ENCODE results near the gene POLR1H.

POLR1H gene

DNA sequence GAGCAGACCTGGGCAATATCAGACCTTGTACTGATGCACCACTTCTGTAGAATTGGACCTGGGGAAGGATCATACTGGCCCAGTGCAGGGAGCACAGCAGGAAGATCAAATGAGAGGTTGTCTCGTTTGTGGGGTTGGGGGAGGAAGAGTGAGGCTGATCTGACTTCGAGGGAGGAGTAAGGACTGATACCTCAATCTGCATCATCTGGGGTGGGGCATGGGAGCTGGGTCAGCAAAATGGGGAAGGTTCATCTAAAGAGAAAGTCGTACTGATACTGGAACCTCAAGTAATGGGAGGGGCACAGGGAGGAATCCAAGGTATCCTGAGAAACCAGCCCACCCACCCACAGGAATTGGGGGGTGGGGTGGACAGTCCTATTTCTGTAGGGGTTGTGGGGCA, 10.8 kb downstream of the POLR1H start:
- no peak for TF ChIP-seq TAF1 (IDR thresholded peaks at IDR 0.05; ENCODE audit: borderline replicate concordance, insufficient read depth, low read length)
- no peak for TF ChIP-seq SIN3A (IDR thresholded peaks at IDR 0.05; ENCODE audit: borderline replicate concordance, insufficient read depth, low read length)
- TF ChIP-seq, protein P1, sequence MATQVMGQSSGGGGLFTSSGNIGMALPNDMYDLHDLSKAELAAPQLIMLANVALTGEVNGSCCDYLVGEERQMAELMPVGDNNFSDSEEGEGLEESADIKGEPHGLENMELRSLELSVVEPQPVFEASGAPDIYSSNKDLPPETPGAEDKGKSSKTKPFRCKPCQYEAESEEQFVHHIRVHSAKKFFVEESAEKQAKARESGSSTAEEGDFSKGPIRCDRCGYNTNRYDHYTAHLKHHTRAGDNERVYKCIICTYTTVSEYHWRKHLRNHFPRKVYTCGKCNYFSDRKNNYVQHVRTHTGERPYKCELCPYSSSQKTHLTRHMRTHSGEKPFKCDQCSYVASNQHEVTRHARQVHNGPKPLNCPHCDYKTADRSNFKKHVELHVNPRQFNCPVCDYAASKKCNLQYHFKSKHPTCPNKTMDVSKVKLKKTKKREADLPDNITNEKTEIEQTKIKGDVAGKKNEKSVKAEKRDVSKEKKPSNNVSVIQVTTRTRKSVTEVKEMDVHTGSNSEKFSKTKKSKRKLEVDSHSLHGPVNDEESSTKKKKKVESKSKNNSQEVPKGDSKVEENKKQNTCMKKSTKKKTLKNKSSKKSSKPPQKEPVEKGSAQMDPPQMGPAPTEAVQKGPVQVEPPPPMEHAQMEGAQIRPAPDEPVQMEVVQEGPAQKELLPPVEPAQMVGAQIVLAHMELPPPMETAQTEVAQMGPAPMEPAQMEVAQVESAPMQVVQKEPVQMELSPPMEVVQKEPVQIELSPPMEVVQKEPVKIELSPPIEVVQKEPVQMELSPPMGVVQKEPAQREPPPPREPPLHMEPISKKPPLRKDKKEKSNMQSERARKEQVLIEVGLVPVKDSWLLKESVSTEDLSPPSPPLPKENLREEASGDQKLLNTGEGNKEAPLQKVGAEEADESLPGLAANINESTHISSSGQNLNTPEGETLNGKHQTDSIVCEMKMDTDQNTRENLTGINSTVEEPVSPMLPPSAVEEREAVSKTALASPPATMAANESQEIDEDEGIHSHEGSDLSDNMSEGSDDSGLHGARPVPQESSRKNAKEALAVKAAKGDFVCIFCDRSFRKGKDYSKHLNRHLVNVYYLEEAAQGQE (IDR thresholded peaks at IDR 0.05; ENCODE audit: insufficient read depth in 1 of 2, low read depth in 2 of 2, low read length in 2 of 2) = no peak
- no peak for TF ChIP-seq POLR2AphosphoS5 (IDR thresholded peaks at IDR 0.05; ENCODE audit: low read depth, low read length)
- no peak for TF ChIP-seq FOXP2 (optimal IDR thresholded peaks at IDR 0.05; ENCODE audit: borderline replicate concordance, extremely low read depth, extremely low read length, insufficient read depth)

DNA sequence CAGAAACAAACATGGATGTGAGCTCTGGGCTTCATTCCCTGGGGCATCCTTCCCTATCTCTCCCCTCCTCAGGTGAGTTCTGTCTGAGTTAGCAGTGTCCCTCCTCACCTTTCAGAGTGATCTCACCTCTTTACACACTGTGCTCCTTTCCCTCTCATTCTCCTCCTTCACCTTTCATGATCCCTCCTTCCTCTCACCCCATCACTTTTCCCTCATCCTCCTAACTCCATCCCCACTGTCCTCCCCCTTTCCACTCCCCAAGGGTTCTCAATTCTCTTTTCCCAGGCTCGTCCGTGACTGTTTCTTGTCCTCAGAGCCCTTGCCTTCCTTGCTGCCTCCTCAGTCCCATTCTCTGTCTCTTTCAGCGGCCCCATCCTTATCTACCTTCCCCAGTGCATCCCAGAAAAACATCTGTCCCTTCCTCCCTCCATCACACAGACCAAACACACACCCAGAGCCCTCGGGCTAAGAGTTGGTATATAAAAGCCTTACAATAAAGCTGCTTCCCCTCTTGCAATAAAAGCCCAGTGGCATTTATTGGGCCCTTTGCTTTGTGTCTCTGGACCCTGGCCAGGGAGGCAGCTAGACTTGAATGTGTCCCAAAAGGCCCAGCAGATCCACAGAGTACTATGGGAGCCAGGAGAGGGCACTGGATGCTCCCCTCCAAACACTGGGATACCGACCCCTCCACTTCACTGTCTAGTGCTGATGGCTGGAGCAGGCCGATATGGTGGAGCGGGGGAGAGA, 12.6 kb downstream of the POLR1H start:
- TF ChIP-seq POLR2AphosphoS5 (IDR thresholded peaks at IDR 0.05; ENCODE audit: low read depth, low read length) (no peak), TAF1 (IDR thresholded peaks at IDR 0.05; ENCODE audit: borderline replicate concordance, insufficient read depth, low read length) (no peak), FOXP2 (optimal IDR thresholded peaks at IDR 0.05; ENCODE audit: borderline replicate concordance, extremely low read depth, extremely low read length, insufficient read depth) (no peak), SIN3A (IDR thresholded peaks at IDR 0.05; ENCODE audit: borderline replicate concordance, insufficient read depth, low read length) (no peak)
- TF ChIP-seq, protein P1 (IDR thresholded peaks at IDR 0.05; ENCODE audit: insufficient read depth in 1 of 2, low read depth in 2 of 2, low read length in 2 of 2) = no peak

DNA sequence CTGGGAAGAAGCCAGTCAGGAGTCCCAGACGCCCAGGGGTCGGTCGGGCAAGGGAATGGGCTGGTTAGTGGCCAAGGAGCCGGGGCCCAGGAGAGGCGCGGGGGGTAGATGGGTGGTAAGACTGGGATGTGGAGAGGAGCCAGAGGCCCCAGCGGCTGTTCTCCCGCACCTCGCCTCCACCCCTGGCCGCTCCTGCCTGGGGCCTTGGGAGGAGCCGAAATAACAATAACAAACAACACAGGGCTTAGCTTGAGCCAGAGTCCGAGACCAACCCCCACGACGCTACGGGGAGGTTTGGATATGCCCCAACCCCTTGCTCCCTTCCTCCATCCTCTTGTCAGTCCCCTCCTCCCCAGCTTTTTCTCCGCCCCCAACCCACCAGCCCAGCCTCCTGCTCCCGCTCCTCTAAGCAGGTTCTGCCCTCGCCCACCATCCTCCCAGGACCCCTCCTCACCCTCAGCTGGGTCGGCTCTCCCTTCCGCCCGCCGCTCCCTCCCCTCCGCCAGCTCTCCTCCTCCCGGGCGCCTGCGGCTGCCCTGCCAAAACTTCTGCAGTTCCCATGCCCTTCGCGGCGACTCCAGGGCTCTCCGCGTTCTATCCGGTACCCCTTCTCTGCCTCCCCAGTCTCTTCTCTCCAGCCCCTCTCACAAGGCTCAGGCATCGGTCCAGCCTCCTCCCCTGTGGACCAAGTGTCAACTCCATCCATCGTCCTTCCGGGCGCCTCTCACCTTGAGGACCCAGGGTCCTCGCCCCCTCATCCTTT, 13.4 kb downstream of the POLR1H start:
- TF ChIP-seq, protein P1 (IDR thresholded peaks at IDR 0.05; ENCODE audit: insufficient read depth in 1 of 2, low read depth in 2 of 2, low read length in 2 of 2) = no peak
- TF ChIP-seq POLR2AphosphoS5 (IDR thresholded peaks at IDR 0.05; ENCODE audit: low read depth, low read length) (no peak), FOXP2 (optimal IDR thresholded peaks at IDR 0.05; ENCODE audit: borderline replicate concordance, extremely low read depth, extremely low read length, insufficient read depth) (no peak), TAF1 (IDR thresholded peaks at IDR 0.05; ENCODE audit: borderline replicate concordance, insufficient read depth, low read length) (no peak), SIN3A (IDR thresholded peaks at IDR 0.05; ENCODE audit: borderline replicate concordance, insufficient read depth, low read length) (no peak)

DNA sequence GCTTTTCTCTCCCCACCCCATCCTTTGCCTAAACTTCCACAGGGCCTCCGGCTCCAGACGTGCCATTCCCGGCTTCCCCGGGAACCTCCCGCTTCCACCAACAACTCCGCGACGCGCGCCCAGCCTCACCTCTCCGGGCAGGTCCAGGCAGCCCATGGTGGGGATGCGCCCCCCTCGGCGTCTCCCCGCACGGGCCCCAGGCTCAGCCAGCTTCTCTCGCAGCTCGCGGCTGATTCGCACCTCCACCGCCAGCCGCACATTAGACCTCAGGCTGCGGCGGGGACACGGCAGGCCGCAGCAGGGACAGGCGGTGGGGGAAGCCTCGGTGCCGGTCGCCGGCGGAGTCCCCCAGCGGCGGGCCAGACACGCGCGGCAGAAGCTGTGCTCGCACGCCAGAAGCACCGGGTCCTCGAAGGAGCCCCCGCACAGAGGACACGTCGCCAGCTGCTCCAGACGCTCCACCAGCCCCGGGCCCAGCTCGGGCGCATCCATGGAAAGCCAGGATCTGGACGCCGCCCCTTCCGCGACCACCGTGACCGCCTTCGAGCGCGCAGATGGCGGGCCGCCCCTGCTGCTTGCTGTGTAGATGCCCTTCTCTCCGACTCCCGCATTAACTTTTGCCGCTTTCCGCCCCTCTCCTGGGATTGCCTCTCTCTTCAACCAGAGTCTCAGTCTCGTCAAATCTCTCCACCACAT, 14.2 kb downstream of the POLR1H start, which contains the start of gene RNF39:
Gene RNF39, minus strand, starts transcription at position 676 of the 696 bp plus-strand sequence. Its CDS starts 184 bp downstream, at position 492.
- no peak for TF ChIP-seq TAF1 (IDR thresholded peaks at IDR 0.05; ENCODE audit: borderline replicate concordance, insufficient read depth, low read length)
- TF ChIP-seq, protein P1 (IDR thresholded peaks at IDR 0.05; ENCODE audit: insufficient read depth in 1 of 2, low read depth in 2 of 2, low read length in 2 of 2) = no peak
- no peak for TF ChIP-seq SIN3A (IDR thresholded peaks at IDR 0.05; ENCODE audit: borderline replicate concordance, insufficient read depth, low read length)
- no peak for TF ChIP-seq FOXP2 (optimal IDR thresholded peaks at IDR 0.05; ENCODE audit: borderline replicate concordance, extremely low read depth, extremely low read length, insufficient read depth)
- TF ChIP-seq POLR2AphosphoS5 (IDR thresholded peaks at IDR 0.05; ENCODE audit: low read depth, low read length) = no peak
